Measurements from ENCODE around the gene ZBTB7C. TPM values are rescaled to one million over a fixed set of nuclear protein-coding genes. Genes with fewer than 3 reads are reported as not detected.

Gene ZBTB7C
- total RNA-seq, 1 donor from 2014 or later = 0.57 TPM

GRCh38 chr18:48122816-48123215, 286.4 kb downstream of the ZBTB7C start:
- Mint-ChIP-seq H3K36me3 (ENCODE audit: insufficient read depth) (no peaks in the 10 kb centered on the region), H3K27ac (no peak overlapping the region), H3K27me3 (peaks cover 16% of the 10 kb centered on the region), H3K4me3 (ENCODE audit: low read depth) (no peak overlapping the region), H3K9me3 (ENCODE audit: low read depth) (no peaks in the 10 kb centered on the region), H3K4me1 (ENCODE audit: low read depth) (peaks cover 2% of the 10 kb centered on the region)
- DNase-seq (ENCODE audit: low spot score, unreplicated experiment) = no peak
- TF ChIP-seq, protein P1, sequence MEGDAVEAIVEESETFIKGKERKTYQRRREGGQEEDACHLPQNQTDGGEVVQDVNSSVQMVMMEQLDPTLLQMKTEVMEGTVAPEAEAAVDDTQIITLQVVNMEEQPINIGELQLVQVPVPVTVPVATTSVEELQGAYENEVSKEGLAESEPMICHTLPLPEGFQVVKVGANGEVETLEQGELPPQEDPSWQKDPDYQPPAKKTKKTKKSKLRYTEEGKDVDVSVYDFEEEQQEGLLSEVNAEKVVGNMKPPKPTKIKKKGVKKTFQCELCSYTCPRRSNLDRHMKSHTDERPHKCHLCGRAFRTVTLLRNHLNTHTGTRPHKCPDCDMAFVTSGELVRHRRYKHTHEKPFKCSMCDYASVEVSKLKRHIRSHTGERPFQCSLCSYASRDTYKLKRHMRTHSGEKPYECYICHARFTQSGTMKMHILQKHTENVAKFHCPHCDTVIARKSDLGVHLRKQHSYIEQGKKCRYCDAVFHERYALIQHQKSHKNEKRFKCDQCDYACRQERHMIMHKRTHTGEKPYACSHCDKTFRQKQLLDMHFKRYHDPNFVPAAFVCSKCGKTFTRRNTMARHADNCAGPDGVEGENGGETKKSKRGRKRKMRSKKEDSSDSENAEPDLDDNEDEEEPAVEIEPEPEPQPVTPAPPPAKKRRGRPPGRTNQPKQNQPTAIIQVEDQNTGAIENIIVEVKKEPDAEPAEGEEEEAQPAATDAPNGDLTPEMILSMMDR (IDR thresholded peaks at IDR 0.05; ENCODE audit: unreplicated experiment) = no peak

DNA sequence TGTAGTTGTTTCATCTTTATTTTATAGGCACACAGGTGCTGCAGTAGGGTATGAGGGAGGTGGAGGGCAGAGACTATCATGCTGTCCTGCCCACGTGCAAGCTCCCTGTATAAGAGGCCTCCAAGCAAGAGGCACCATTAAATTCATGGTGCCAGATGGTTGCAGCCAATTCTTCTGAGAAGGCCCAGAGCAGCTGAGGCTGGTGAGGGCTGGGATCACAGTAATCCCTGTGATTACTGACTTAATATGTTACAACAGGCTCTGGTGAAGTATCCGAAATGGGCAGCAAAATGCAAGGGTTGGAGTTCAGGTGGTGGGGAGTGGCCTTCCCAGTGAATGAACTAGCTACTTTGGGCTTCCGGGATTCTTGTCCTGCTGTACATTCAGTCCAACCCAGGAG, 286.8 kb downstream of the ZBTB7C start:
- H3K27me3 Mint-ChIP-seq = peaks cover 16% of the 10 kb centered on the region

GRCh38 chr18:48121752-48122151, 287.4 kb downstream of the ZBTB7C start:
- Mint-ChIP-seq H3K27ac (no peak overlapping the region), H3K27me3 (peaks cover 16% of the 10 kb centered on the region)
- no peak for DNase-seq (ENCODE audit: low spot score, unreplicated experiment)

More for the DNA sequence above, 286.8 kb downstream of the ZBTB7C start:
- H3K27ac Mint-ChIP-seq = no peak overlapping the region
- no peaks in the 10 kb centered on the region for H3K36me3 Mint-ChIP-seq (ENCODE audit: insufficient read depth)
- H3K4me1 Mint-ChIP-seq (ENCODE audit: low read depth) = peaks cover 2% of the 10 kb centered on the region
- DNase-seq (ENCODE audit: low spot score, unreplicated experiment) = no peak
- H3K9me3 Mint-ChIP-seq (ENCODE audit: low read depth) = no peaks in the 10 kb centered on the region
- no peak overlapping the region for H3K4me3 Mint-ChIP-seq (ENCODE audit: low read depth)
- TF ChIP-seq, protein P1 (IDR thresholded peaks at IDR 0.05; ENCODE audit: unreplicated experiment) = no peak

DNA sequence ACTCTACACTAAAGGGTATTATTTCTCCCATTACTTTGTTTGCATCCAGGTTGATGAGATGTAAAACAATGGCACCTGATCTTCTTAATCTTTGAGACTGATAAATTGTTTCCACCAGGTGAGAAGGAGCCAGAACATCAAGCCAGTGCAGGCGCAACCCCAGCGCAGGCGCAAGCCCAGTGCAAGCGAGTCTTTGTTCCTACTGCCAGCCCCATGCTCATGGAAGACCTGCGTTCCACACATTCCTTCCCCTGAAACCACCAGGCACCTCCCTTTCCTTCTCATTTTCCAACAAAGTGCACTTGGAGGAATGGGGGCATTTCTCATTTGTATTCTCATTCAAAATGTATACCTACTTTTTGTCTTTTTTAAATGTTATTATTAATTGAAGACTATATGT, 290.0 kb downstream of the ZBTB7C start:
- Mint-ChIP-seq H3K27ac (no peak overlapping the region), H3K27me3 (peaks cover 12% of the 10 kb centered on the region), H3K36me3 (ENCODE audit: insufficient read depth) (no peaks in the 10 kb centered on the region), H3K4me1 (ENCODE audit: low read depth) (peaks cover 2% of the 10 kb centered on the region), H3K9me3 (ENCODE audit: low read depth) (no peaks in the 10 kb centered on the region), H3K4me3 (ENCODE audit: low read depth) (no peak overlapping the region)
- TF ChIP-seq, protein P1 (IDR thresholded peaks at IDR 0.05; ENCODE audit: unreplicated experiment) = no peak
- DNase-seq (ENCODE audit: low spot score, unreplicated experiment) = no peak

More at GRCh38 chr18:48121752-48122151, 287.4 kb downstream of the ZBTB7C start:
- Mint-ChIP-seq H3K4me3 (ENCODE audit: low read depth) (no peak overlapping the region), H3K9me3 (ENCODE audit: low read depth) (no peaks in the 10 kb centered on the region), H3K36me3 (ENCODE audit: insufficient read depth) (no peaks in the 10 kb centered on the region), H3K4me1 (ENCODE audit: low read depth) (peaks cover 2% of the 10 kb centered on the region)
- TF ChIP-seq, protein P1 (IDR thresholded peaks at IDR 0.05; ENCODE audit: unreplicated experiment) = no peak

DNA sequence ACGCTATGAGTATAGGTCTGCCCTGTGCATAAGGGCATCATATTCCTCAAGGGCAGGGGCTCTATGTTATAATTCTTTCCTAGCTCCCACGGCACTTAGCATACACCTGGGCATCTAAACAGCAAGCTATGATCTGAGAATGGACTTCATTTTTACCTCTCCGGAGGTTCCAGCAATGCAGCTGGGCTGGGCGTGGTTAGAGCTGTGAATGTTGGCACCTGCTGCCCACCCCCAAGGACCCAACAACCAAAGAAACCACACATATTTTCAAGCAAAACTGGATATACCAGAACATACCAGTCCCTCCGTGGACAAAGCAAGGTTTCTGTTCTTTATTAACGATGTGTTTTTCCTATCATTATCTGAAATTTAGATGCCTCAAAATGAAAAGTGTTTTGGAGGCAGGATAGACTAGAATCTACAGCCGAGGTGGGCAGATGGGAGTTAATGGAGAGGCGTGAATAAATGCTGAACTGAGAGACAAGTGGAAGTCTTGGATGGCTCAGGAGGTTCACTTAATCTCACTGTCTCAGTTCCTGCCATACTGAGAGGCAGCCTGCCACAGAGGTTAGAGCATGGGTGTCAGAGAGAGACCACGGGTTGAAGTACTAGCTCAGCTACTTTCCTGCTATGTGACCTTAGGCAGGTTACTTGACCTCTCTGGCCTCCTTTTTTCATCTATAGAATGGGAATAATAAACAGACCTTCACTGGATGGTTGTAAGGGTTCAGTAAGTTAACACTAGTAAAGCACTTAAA, 292.1 kb downstream of the ZBTB7C start:
- Mint-ChIP-seq H3K27ac (no peak overlapping the region), H3K27me3 (peaks cover 6% of the 10 kb centered on the region), H3K9me3 (ENCODE audit: low read depth) (no peaks in the 10 kb centered on the region), H3K36me3 (ENCODE audit: insufficient read depth) (no peaks in the 10 kb centered on the region), H3K4me1 (ENCODE audit: low read depth) (peaks cover 2% of the 10 kb centered on the region), H3K4me3 (ENCODE audit: low read depth) (no peak overlapping the region)
- TF ChIP-seq, protein P1 (IDR thresholded peaks at IDR 0.05; ENCODE audit: unreplicated experiment) = no peak
- no peak for DNase-seq (ENCODE audit: low spot score, unreplicated experiment)

All from progenitor cell of endocrine pancreas (in vitro differentiated cells).